K562 (cell line): Measurements from ENCODE around the gene ZNF384. TPM values are rescaled to one million over a fixed set of nuclear protein-coding genes. Genes with fewer than 3 reads are reported as not detected.

ENCODE experiments used
- CREM ChIP-seq: IDR thresholded peaks from 2 replicates; pipeline ENCODE4 v1.6.1; 2014; ENCODE audit warnings: antibody characterized with exemption, low read depth
- EP400 ChIP-seq: fragments of 450-650 bp; IDR thresholded peaks from 2 replicates; pipeline ENCODE4 v1.6.1; 2017; ENCODE audit warnings: antibody characterized with exemption, mild to moderate bottlenecking, moderate library complexity
- GABPB1 ChIP-seq: sonication (generic); formaldehyde crosslinking; IDR thresholded peaks from 2 replicates; pipeline ENCODE4 v1.8.0; 2022; ENCODE audit warnings: mild to moderate bottlenecking, missing genetic modification reagents
- GATA2 ChIP-seq: sonication (generic); formaldehyde crosslinking; IDR thresholded peaks from 2 replicates; pipeline ENCODE4 v1.4.0; 2020; ENCODE audit warnings: mild to moderate bottlenecking, missing genetic modification reagents
- GTF2E2 ChIP-seq: fragments of 200-800 bp; sonication (Bioruptor generic); IDR thresholded peaks from 2 replicates; pipeline ENCODE4 v1.6.1; 2016; ENCODE audit warnings: missing genetic modification characterization, missing compliant biosample characterization
- MXI1 ChIP-seq: IDR thresholded peaks from 2 replicates; pipeline ENCODE4 v1.6.1; 2011; ENCODE audit warnings: low read depth, mild to moderate bottlenecking, improper control_type of control experiment, low read length
- RCOR1 ChIP-seq, 2 experiments: IDR thresholded peaks; 2 replicates each; pipeline ENCODE4 v1.6.1; 2012; ENCODE audit warnings: low read depth in 2 of 2, low read length in 2 of 2, borderline replicate concordance in 1 of 2, improper control_type of control experiment in 1 of 2
- SIRT6 ChIP-seq: IDR thresholded peaks from one replicate; pipeline ENCODE4 v1.6.1; 2012; ENCODE audit warnings: low read depth, mild to moderate bottlenecking, control low read depth, inconsistent platforms, low read length, moderate library complexity
- SP2 ChIP-seq: IDR thresholded peaks from 2 replicates; pipeline ENCODE4 v1.6.1; 2011; ENCODE audit warnings: mild to moderate bottlenecking, low read depth, low read length, moderate library complexity; ENCODE audit not compliant: poor library complexity, severe bottlenecking; ENCODE audit errors: extremely low read depth
- TRIM28 ChIP-seq: fragments of 450-650 bp; IDR thresholded peaks from 2 replicates; pipeline ENCODE4 v1.6.1; 2017
- U2AF2 ChIP-seq: fragments of 200-400 bp; formaldehyde crosslinking; optimal IDR thresholded peaks from 2 replicates; pipeline ENCODE3; 2017; ENCODE audit warnings: low read depth, mild to moderate bottlenecking, low read length
- ZNF165 ChIP-seq: fragments of 250-450 bp; sonication (Bioruptor Pico); IDR thresholded peaks from 2 replicates; pipeline ENCODE4 v1.4.0; 2020; ENCODE audit warnings: borderline replicate concordance
- ZNF174 ChIP-seq: fragments of 250-450 bp; sonication (Bioruptor Pico); IDR thresholded peaks from 2 replicates; pipeline ENCODE4 v1.4.0; 2020; ENCODE audit warnings: mild to moderate bottlenecking
- ZNF707 ChIP-seq: fragments of 250-450 bp; sonication (Bioruptor Pico); conservative IDR thresholded peaks from 2 replicates; pipeline ENCODE4 v1.8.0; 2022; ENCODE audit warnings: inconsistent platforms, mild to moderate bottlenecking, moderate library complexity
- ZNF766 ChIP-seq: fragments of 200-800 bp; sonication (Bioruptor generic); conservative IDR thresholded peaks from 2 replicates; pipeline ENCODE4 v1.6.1; 2016; ENCODE audit warnings: missing genetic modification characterization, missing compliant biosample characterization
- polyA plus RNA-seq, 8 experiments: library from polyadenylated mRNA; depleted of rRNA in 4 of 8; stranded (reverse) in 5 of 8; unstranded in 3 of 8; fragments of >200 nt; fragmentation: Nextera tagmentation in 2 of 8; fragmentation: Illumina TruSeq in 1 of 8; extraction: Ambion mirVana in 2 of 8; extraction: Trizol in 1 of 8; gene quantifications; 2 replicates each; pipeline versions ENCODE4 v1.2.1 to v1.2.3, GENCODE V29; 2011 to 2014; ENCODE audit warnings: inconsistent platforms in 1 of 8, missing spikeins in 1 of 8
- total RNA-seq, 7 experiments: library from RNA; depleted of rRNA in 6 of 7; stranded (reverse); fragments of >200 nt in 6 of 7; fragmentation: Illumina TruSeq in 2 of 7; extraction: Trizol in 2 of 7; gene quantifications; 2 replicates each; pipeline versions ENCODE4 v1.2.1 to v1.2.3, GENCODE V29; 2011 to 2021; ENCODE audit warnings: low replicate concordance in 1 of 7
- TF ChIP-seq, protein P1 (sequence below): fragments of 250-450 bp; sonication (Bioruptor Pico); IDR thresholded peaks from 2 replicates; pipeline ENCODE4 v1.4.0; 2020; ENCODE audit warnings: mild to moderate bottlenecking, moderate library complexity

Gene ZNF384
- total and polyA plus RNA-seq, 9 of the 15 experiments (the other 6 are each of a cell fraction or from before 2014, with no cell fraction given): 0.36 to 64.8 (median 21.3) TPM

DNA sequence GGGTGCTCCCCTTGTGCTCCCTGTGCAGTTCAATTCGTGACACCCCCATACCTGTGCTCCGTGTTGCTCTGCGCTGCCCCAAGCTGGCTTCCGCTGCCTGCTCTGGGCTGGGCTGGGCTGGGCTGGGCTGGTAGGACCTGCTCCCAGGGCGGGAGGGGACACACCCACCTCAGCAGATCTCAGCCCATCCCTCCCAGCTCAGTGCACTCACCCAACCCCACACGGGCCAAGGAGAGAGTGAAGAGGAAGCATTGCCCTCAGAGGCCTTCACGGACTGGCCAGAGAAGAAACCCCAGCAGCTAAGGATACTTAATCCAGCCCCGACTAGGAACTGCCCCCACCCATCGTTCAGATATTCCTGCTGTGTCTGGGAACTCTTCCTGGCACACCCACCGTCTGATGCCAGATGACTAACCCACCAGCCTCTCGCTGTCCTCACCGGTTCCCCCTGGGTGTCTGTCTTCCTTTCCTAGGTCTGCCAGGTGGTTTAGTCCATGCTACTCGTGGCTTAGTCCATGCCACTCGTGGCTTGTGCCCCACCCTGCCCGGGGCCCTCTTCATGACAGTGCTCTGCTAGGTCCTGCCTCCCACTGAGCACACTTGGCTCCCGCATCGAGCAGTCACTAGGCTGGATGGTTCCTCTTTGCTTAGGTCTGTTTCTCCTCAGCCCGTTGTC is 53.2 kb downstream of the ZNF384 start, which contains the start of gene LPAR5 (continued):
- TF ChIP-seq SIRT6 (no peak), U2AF2 (no peak), ZNF766 (CRISPR knock-in tag) (no peak), ZNF174 (no peak), MXI1 (no peak), GTF2E2 (tag) (no peak), SP2 (no peak), RCOR1 (IDR thresholded peaks at IDR 0.05; ENCODE audit: borderline replicate concordance in 1 of 2, low read depth in 2 of 2, low read length in 2 of 2) (peak in 1 of 2 experiments; percentile 78; a peak in 2 of 4 replicates), ZNF165 (CRISPR knock-in tag) (no peak), ZNF707 (CRISPR knock-in tag) (no peak), TRIM28 (no peak), CREM (0 out of 2 replicates have a peak, but pooled peaks have one; percentile 11), GABPB1 (CRISPR knock-in tag) (0 out of 2 replicates have a peak, but pooled peaks have one; percentile 25), EP400 (peak; percentile 38; the same call in 1 of the 2 replicates), GATA2 (no peak)
- TF ChIP-seq, protein P1, sequence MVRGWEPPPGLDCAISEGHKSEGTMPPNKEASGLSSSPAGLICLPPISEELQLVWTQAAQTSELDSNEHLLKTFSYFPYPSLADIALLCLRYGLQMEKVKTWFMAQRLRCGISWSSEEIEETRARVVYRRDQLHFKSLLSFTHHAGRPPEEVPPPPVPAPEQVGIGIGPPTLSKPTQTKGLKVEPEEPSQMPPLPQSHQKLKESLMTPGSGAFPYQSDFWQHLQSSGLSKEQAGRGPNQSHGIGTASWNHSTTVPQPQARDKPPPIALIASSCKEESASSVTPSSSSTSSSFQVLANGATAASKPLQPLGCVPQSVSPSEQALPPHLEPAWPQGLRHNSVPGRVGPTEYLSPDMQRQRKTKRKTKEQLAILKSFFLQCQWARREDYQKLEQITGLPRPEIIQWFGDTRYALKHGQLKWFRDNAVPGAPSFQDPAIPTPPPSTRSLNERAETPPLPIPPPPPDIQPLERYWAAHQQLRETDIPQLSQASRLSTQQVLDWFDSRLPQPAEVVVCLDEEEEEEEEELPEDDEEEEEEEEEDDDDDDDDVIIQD (CRISPR knock-in tag): no peak
